Panc1 (cell line): ENCODE measurements around the gene GABPB1.

ENCODE experiments used
- CTCF ChIP-seq: fragments of 450-650 bp; IDR thresholded peaks from 2 replicates; pipeline ENCODE4 v1.5.1; 2017; ENCODE audit warnings: mild to moderate bottlenecking
- POLR2AphosphoS5 ChIP-seq: IDR thresholded peaks from 2 replicates; pipeline ENCODE4 v1.6.1; 2012; ENCODE audit warnings: mild to moderate bottlenecking, low read depth, low read length, moderate library complexity
- REST ChIP-seq, 2 experiments: IDR thresholded peaks; 2 replicates each; pipeline ENCODE4 v1.6.1; 2011 to 2012; ENCODE audit warnings: low read depth in 2 of 2, control low read depth in 1 of 2, low read length in 1 of 2, mild to moderate bottlenecking in 1 of 2, moderate library complexity in 1 of 2; ENCODE audit not compliant: insufficient read depth in 1 of 2
- SIN3A ChIP-seq: IDR thresholded peaks from 2 replicates; pipeline ENCODE4 v1.6.1; 2012; ENCODE audit warnings: low read depth, mild to moderate bottlenecking, low read length, moderate library complexity, borderline replicate concordance; ENCODE audit not compliant: insufficient read depth
- TCF7L2 ChIP-seq: IDR thresholded peaks from 2 replicates; pipeline ENCODE4 v1.6.1; 2011; ENCODE audit warnings: mild to moderate bottlenecking, low read depth, low read length, inconsistent platforms

DNA sequence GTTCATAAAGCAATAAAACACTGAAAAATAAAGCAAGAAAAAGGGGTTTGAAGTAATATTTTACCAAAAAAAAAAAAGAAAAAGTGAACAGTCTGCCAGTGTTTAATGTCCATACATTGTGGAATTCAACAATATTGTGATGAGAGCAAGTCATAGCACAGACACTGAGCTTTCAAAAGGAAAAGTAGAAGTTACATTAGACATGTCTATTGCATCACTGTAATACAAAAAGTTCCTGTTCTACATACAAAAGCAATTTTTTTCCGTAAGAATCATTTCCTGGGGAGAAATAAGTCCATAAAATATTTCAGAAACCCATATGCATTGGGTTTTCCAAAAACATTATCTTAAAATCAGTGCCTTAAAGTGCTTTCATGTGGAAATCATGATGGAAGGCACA lies 77.6 kb downstream of the GABPB1 start:
- no peak for TF ChIP-seq CTCF
- TF ChIP-seq SIN3A = no peak
- no peak for TF ChIP-seq TCF7L2
- TF ChIP-seq POLR2AphosphoS5 = no peak
- TF ChIP-seq REST (IDR thresholded peaks at IDR 0.05; ENCODE audit: insufficient read depth in 1 of 2, low read depth in 2 of 2, low read length in 1 of 2) = no peak
